ENCODE measurements around the gene SPACA6. TPM values are rescaled to one million over a fixed set of nuclear protein-coding genes. Genes with fewer than 3 reads are reported as not detected.

The SPACA6 gene
- total RNA-seq, 1 donor from 2014 or later = 28.9 TPM

GRCh38 chr19:51721905-51722304, 28.8 kb downstream of the SPACA6 start:
- no peaks in the 10 kb centered on the region for H3K4me1 Mint-ChIP-seq (ENCODE audit: low read depth)
- H3K4me3 Mint-ChIP-seq (ENCODE audit: low read depth) = no peak overlapping the region
- H3K9me3 Mint-ChIP-seq (ENCODE audit: low read depth) = no peaks in the 10 kb centered on the region
- TF ChIP-seq, protein P1, sequence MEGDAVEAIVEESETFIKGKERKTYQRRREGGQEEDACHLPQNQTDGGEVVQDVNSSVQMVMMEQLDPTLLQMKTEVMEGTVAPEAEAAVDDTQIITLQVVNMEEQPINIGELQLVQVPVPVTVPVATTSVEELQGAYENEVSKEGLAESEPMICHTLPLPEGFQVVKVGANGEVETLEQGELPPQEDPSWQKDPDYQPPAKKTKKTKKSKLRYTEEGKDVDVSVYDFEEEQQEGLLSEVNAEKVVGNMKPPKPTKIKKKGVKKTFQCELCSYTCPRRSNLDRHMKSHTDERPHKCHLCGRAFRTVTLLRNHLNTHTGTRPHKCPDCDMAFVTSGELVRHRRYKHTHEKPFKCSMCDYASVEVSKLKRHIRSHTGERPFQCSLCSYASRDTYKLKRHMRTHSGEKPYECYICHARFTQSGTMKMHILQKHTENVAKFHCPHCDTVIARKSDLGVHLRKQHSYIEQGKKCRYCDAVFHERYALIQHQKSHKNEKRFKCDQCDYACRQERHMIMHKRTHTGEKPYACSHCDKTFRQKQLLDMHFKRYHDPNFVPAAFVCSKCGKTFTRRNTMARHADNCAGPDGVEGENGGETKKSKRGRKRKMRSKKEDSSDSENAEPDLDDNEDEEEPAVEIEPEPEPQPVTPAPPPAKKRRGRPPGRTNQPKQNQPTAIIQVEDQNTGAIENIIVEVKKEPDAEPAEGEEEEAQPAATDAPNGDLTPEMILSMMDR (IDR thresholded peaks at IDR 0.05; ENCODE audit: unreplicated experiment) = no peak
- H3K27ac Mint-ChIP-seq = no peak overlapping the region
- H3K27me3 Mint-ChIP-seq = peaks cover 78% of the 10 kb centered on the region
- H3K36me3 Mint-ChIP-seq (ENCODE audit: insufficient read depth) = no peaks in the 10 kb centered on the region
- no peak for DNase-seq (ENCODE audit: low spot score, unreplicated experiment)

GRCh38 chr19:51722492-51722891, 29.4 kb downstream of the SPACA6 start:
- no peaks in the 10 kb centered on the region for H3K4me1 Mint-ChIP-seq (ENCODE audit: low read depth)
- DNase-seq (ENCODE audit: low spot score, unreplicated experiment) = no peak
- TF ChIP-seq, protein P1 (IDR thresholded peaks at IDR 0.05; ENCODE audit: unreplicated experiment) = no peak
- H3K27ac Mint-ChIP-seq = no peak overlapping the region
- peaks cover 77% of the 10 kb centered on the region for H3K27me3 Mint-ChIP-seq
- H3K4me3 Mint-ChIP-seq (ENCODE audit: low read depth) = no peak overlapping the region
- H3K9me3 Mint-ChIP-seq (ENCODE audit: low read depth) = no peaks in the 10 kb centered on the region
- H3K36me3 Mint-ChIP-seq (ENCODE audit: insufficient read depth) = no peaks in the 10 kb centered on the region

GRCh38 chr19:51724543-51724942, 31.4 kb downstream of the SPACA6 start:
- TF ChIP-seq, protein P1 (IDR thresholded peaks at IDR 0.05; ENCODE audit: unreplicated experiment) = no peak
- H3K4me3 Mint-ChIP-seq (ENCODE audit: low read depth) = no peak overlapping the region
- H3K9me3 Mint-ChIP-seq (ENCODE audit: low read depth) = no peaks in the 10 kb centered on the region
- no peaks in the 10 kb centered on the region for H3K36me3 Mint-ChIP-seq (ENCODE audit: insufficient read depth)
- DNase-seq (ENCODE audit: low spot score, unreplicated experiment) = no peak
- H3K4me1 Mint-ChIP-seq (ENCODE audit: low read depth) = no peaks in the 10 kb centered on the region
- H3K27ac Mint-ChIP-seq = no peak overlapping the region
- H3K27me3 Mint-ChIP-seq = peaks cover 70% of the 10 kb centered on the region

DNA sequence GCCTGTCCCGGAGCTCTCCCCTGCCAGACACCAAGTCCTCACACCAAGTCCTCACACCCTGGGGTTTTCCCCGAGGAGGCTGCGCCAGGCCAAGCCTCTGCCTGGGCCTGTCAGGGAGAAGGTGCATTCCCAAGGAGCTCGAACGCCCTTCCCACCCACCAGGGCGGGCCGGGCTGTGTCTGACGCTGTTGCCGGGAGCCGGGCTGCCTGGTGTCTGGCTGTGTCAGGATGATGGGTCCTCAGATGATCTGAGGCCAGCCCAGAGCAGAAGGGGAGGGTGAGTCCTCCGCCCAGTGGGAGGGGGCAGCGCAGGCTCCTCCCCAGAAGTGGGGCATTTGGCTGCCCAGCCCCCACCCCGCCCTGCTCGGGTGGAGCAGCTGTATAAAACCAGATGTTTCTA, 32.9 kb downstream of the SPACA6 start:
- no peaks in the 10 kb centered on the region for H3K36me3 Mint-ChIP-seq (ENCODE audit: insufficient read depth)
- no peak for DNase-seq (ENCODE audit: low spot score, unreplicated experiment)
- TF ChIP-seq, protein P1 (IDR thresholded peaks at IDR 0.05; ENCODE audit: unreplicated experiment) = no peak
- peaks cover 56% of the 10 kb centered on the region for H3K27me3 Mint-ChIP-seq
- peaks cover 5% of the 10 kb centered on the region for H3K9me3 Mint-ChIP-seq (ENCODE audit: low read depth)
- H3K27ac Mint-ChIP-seq = no peak overlapping the region
- H3K4me3 Mint-ChIP-seq (ENCODE audit: low read depth) = no peak overlapping the region
- H3K4me1 Mint-ChIP-seq (ENCODE audit: low read depth) = no peaks in the 10 kb centered on the region

DNA sequence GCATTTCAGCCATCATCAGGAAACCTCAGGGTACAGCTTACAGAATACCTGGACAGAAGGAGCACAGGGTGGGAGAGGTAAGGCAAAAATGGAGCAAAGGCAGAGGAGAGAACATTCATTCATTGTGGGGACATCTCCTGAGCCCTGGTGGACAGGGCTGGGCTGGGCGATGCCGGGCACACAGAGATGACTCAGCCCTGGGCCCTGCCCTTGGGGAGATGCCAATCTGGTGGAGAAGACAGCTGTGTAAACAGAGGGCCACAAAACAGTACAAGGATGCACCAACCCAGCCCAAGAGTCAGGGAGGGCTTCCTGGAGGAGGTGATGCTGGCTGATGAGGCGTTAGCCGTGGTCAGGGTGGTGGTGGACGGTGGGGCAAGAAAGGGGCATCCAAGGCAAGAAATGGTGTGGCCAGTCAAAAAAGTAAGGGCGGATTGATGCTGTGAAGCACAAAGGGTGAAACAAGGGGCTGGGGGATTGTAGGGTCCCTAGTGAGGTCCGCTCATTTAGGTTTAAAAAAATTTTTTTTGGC, 34.3 kb downstream of the SPACA6 start:
- H3K9me3 Mint-ChIP-seq (ENCODE audit: low read depth) = peaks cover 7% of the 10 kb centered on the region
- no peak overlapping the region for H3K27ac Mint-ChIP-seq
- H3K4me1 Mint-ChIP-seq (ENCODE audit: low read depth) = no peaks in the 10 kb centered on the region
- no peaks in the 10 kb centered on the region for H3K36me3 Mint-ChIP-seq (ENCODE audit: insufficient read depth)
- TF ChIP-seq, protein P1 (IDR thresholded peaks at IDR 0.05; ENCODE audit: unreplicated experiment) = no peak
- no peak for DNase-seq (ENCODE audit: low spot score, unreplicated experiment)
- no peak overlapping the region for H3K4me3 Mint-ChIP-seq (ENCODE audit: low read depth)
- H3K27me3 Mint-ChIP-seq = peaks cover 47% of the 10 kb centered on the region

Data from progenitor cell of endocrine pancreas (in vitro differentiated cells).